ENCODE data around the gene EEF1AKMT4.

Gene EEF1AKMT4

DNA sequence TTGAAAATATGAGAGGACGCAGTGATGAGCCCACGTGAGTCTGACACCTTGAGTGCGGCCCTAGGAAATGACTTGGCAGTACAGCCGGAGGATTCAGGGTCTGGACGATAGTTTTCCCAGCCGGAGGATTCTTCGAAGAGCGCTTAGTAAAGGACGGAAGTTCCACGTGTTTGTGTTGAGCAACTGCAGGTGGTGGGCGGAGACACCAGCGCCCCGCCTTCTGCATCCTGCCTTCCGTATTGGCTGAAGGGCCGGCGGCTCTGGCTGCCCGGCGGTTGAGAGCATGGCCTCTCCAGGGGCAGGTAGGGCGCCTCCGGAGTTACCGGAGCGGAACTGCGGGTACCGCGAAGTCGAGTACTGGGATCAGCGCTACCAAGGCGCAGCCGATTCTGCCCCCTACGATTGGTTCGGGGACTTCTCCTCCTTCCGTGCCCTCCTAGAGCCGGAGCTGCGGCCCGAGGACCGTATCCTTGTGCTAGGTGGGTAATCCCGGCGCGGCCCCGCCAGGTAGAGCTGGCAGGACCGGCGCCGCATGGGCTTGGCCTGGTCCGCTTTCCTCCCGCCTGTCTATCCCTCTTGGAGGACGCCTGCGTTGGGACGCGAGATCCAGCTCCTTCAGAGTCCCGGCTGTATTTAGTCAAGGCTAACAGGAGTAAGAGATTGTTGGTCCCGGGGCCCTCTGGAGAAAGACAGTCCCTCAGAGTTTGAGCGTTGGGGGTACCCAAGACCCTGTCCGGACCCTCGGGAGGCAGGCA is at the start of gene EEF1AKMT4:
TSS of gene EEF1AKMT4 (plus strand) at position 261 of the 755 bp plus-strand sequence. CDS start at position 284, 23 bp downstream.
- peak; percentile 98 for DNase-seq

DNA sequence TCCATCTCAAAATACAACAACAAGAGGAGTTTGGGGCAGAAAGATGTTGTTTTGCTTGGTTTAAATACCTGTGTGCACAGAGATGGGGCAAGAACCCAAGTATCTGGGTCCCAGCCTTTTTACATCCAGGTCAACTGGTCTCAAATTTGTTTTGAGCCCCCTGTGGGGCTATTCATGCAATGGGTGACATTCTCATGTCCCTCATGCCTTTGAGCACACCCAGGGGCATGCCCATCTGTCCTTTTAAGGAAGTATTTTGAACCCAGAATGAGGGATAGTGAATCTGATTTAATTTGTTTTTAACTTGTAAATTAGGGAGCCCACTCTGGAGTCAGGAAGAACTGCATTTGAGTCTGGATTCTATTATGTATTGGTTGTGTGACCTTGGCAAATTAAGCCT is 48.6 kb upstream of the EEF1AKMT4 start:
- no peak for DNase-seq

DNA sequence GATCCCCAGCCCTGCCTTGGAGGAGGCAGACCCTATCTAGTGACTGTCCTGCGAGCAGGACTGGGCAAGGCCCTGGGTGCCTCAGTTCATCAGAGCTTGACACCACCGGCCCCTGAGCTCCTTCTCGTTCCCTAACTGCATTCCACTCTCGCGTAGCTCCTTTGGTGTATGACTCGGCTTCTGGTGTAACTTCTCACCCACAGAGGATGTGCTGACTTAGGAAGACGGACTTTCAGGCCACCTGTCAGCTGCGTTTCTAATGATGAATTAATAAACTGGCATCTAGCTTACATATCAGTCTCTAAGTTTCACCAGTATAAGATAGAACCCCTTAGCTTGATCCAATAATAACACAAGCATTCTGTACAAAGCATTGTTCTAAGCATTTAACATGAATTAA is 45.9 kb upstream of the EEF1AKMT4 start:
- DNase-seq, result no peak

DNA sequence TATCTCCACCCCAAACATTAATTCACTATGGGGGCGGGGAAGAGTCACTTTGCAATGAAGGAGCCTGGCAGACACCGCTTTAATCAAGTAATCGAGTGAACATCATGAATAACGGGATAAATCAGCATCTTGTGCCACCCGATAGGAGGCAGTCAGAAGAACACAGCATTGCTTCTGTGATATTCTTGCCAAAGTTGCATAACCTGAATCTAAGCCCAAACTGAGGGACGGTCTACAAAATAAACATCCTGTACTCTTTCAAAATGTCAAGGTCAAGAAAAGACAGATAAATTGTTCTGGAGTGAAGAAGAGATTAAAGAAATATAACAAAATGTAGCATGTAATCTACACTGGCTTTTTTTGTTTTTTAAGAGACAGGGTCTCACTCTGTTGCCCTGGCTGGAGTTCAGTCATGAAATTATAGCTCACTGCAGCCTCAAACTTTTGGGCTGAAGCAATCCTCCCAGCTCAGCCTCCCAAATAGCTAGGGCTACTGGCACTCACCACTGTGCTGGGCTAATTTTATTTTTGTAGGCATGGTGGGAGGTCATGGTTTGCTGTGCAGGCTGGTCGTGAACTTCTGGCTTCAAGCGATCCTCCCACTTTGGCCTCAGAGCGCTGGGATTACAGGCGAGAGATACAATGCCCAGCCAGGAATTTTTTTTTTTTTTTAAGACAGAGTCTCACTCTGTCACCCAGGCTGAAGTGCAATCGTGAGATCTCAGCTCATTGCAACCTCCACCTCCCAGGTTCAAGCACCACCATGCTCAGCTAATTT is 40.1 kb upstream of the EEF1AKMT4 start:
- no peak for DNase-seq

DNA sequence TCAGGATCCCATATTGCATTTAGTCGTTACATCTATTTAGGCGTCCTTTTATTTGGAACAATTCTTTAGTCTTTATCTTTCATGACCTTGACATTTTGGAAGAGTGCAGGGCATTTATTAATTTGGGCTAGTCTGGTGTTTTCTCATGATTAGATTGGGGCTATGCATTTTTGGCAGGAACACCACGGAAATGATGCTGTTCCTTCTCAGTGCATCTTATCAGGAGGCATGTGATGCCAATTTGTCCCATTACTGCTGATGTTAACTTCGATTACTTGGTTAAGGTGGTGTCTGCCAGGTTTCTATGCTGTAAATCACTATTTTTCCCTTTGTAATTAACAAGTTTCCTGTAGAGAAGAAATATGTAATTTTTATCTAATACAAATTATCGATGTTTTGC is 38.2 kb upstream of the EEF1AKMT4 start:
- no peak for DNase-seq

DNA sequence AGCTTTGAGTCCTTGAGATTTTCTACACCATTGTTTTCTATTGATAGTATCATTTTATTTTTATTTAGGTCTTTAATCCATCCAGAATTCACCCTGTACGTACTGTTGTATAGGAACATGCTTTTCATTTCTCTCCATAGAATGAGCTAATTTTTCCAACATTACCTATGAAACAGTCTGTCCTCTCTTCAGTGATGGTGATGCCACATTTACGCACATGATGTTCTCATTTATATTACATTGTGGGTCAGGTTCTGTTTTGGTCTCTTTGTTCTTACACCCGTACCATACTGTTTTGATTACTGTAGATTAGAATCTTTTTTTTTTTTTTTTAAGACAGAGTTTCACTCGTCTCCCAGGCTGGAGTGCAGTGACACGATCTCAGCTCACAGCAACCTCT is 37.8 kb upstream of the EEF1AKMT4 start:
- DNase-seq, result no peak

DNA sequence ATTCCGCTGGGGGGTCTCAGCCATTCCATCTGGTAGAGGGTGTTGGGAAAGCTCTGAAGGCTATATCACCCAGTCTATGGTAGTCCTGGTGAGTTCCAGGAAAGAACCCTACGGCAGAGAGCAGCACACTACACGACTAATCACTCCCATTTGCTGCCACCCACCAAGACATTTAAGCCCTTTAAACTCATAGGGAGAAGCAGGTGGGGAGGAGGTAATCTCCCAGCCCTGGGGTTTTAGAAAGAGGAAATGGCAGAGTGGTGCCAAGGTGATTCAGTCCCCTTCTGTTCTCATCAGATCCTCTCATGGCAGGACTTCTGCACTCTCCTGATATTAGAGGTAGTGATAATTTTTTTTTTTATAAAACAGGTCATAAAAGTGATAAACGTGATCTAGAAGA is 30.7 kb upstream of the EEF1AKMT4 start:
- no peak for DNase-seq

DNA sequence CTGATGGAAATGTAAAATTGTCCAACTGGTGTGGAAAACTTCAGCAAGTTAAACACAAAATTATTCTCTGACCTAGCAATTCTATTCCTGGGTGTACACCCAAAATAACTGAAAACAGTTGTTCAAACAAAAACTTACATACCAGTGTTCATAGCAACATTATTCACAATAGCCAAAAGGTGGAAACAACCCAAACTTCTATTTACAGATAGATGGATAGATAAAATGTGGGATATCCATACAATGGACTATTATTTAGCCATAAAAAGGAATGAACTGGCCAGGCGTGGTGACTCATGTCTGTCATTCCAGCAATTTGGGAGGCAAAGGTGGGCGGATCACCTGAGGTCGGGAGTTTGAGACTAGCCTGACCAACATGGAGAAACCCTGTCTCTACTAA is 27.0 kb upstream of the EEF1AKMT4 start:
- no peak for DNase-seq

DNA sequence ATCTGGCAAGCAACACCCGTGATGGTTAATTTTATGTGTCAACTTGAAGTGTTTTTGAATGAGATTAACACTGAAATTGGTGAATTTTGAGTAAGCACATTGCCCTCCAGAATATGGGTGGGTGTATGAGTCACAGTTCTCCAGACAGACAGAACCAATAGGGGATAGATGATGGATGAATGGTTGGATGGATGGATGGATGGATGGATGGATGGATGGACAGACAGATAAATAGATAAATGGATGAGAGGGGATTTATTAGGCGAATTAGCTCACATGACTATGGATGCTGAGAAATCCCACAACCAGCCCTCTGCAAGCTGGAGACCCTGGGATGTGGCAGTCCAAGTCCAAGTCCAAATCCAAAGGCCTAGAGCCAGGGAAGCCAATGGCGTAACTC is 25.5 kb upstream of the EEF1AKMT4 start:
- DNase-seq, result no peak

DNA sequence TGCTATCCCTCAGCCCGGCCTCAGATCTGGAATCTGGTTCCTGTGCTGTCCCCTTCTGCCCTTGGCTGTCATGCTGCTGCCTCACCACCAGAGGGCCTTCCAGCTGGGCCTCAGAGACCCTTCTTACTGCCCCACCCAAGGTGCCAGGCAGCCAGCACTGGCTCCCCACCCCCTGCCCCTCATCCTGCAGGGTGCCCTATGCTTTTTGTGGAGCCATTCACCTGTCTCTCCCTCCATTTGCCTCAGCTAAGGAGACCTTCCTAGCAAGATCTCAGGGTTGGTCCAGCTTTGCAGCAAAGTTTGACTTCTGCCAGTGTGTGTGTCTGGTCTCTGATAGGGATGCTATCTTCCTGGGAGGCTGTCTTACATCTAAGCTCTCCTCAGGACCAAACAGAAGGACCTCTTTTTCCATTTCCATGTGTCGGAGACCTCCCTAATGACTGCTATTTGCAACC is 22.0 kb upstream of the EEF1AKMT4 start:
- peak; percentile 59 to 63 for DNase-seq

DNA sequence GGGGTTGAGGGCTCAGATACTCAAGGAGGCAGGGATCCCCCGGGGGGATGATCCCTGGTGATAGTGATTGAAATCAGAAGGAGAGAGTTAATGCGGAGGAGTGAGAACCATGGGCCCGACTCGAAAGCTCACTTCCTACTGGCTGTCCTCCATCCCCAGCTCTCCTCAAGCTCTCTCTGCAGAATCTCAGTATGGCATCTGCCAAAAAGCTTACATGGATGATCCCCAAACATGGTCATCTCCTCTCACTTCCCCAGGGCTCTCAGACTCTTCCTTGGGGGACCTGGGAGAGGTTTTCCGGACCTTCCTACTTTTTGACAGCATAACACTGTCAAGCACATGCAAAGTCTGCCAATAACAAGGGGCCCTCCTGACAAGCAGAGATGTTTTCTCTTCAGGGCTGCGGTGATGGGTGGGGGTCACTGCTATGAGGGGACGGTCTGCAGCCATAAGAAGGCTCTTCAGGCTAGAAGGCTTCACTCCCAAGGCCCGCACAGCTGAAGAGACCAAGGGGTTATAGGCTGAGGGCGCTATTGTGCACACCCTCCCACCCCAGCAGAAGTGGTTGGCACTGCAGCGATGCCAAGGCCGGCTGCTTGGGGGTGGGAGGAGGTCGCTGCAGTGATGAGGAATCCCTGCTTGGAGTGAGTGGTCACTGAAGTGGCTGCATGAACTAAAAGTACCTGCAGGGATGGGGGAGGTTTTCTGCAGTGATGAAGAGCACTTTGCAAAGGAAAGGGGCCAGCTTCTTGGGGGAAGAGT is 20.9 kb upstream of the EEF1AKMT4 start:
- DNase-seq, result no peak

DNA sequence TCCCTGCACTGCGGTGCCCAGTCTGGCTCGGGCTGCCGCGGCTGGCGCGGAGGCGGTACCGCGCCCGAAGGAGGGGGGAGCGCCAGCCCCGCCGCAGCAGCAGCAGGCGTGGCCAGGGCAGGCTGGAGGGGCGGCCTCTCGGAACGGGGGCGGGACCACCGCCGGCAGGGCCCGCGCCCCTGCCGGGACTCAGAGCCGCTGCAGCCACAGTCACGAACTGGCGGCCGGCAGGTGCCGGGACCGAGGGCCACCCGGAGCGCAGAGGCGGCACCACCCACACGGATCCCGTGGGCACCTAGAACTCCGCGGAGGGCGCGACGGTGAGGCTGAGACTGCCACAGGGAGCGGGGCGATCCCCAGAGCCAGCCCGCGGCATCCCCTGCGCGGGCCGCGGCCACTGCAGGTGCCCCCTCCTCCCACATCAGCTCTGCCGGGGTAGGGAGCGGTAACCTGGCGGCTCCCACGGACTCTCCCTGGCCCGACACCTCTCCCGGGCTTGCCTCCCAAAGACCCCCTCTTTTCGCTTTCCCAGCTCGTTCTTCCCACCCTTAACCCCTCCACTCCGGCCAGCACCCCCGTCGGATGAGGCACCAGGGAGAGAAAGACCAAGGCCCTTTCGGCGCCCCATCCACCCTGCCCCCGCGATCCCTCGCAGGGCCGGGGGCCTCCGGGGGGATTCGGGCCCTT is 19.9 kb upstream of the EEF1AKMT4 start, which contains the start of gene VWA5B2:
TSS of gene VWA5B2 (plus strand) at position 192 of the 687 bp plus-strand sequence. CDS start 944 bp downstream, outside the sequence.
- DNase-seq, result peak; percentile 80 to 83

DNA sequence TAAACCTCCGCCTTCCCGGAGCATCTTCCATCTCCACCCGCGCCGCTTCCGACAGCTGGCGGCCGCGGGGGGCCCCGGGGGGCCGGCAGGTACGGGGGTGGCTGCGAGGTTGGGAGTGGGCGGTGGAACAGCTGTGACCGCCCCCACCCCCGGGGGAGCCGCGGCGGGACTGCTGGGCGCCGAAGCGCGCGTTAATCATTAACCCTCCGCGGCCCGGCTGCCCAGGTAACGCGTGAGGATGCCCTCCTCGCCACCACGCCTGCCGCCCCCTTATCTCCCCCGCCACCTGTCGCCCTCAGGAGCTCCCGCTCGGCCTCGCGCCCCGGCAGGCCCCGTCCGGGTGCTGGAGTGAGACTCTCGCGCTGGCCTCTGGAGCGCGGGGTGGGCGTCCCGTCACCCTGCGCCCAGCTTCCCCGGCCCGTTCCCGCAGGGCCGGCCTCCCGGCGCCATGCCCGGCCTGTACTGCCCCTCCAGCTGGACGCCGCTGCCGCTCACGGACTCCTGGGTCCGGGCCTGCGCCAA is 19.3 kb upstream of the EEF1AKMT4 start:
- no peak for DNase-seq

DNA sequence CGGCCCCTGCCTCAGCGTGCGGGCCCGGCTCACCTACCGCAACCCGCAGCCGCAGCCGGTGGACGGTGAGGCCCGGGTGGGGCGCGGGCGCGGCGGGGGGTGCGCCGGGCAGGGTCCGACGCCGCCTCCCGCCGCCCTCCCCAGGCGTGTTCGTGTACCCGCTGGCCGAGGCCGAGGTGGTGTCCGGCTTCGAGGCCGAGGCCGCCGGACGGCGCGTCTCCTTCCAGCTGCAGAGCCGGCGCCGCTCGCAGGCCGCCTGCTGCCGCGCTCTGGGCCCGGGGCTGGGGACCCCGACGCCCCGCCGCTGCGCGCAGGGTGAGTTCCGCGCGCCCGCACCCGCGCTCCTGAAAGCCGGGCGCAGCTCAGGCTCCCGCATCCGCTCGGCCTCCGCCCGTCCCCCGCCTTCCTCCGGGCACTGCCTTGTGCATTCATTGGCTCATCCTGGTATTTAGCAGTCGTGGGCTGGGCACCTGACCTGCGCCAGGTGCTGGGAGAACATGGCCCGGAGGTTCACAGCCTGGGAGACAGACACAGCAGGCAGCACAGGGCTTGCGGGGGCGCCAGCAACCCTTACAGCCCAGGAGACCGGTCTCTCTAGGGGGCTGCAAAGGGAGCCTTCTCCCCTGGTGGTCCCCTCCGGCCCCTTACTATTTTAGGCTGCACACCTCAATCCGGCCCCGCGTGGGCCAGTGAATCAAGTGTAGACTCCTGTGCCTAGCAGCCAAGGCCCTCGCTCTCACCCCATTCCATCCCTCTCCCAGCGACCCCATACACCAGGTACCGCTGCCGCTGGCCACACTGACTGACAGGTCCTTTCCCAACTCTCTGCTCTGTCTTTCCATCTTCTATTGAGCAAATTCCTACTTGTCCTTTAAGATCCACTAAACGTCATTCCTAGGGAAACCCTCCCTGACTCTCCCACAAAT is 18.6 kb upstream of the EEF1AKMT4 start:
- no peak for DNase-seq

DNA sequence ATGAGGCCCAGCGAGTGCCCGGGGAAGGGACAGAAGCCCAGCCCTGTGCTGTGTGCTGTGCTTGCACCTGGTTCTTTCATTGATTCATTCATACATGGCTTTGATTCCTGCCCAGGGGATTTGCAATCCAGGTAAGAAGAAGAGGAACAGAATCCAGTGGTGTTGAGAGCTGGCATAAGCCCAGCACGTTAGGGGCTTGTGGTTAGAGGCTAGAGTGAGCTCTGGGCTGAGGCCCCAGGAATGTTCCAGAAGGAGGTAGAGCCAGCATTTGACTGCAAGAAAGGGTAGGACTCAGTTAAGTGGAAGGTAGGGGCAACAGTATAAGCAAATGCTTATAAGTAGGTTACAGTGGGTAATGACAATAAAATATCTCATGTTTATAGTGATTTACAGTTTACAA is 17.8 kb upstream of the EEF1AKMT4 start:
- no peak for DNase-seq

DNA sequence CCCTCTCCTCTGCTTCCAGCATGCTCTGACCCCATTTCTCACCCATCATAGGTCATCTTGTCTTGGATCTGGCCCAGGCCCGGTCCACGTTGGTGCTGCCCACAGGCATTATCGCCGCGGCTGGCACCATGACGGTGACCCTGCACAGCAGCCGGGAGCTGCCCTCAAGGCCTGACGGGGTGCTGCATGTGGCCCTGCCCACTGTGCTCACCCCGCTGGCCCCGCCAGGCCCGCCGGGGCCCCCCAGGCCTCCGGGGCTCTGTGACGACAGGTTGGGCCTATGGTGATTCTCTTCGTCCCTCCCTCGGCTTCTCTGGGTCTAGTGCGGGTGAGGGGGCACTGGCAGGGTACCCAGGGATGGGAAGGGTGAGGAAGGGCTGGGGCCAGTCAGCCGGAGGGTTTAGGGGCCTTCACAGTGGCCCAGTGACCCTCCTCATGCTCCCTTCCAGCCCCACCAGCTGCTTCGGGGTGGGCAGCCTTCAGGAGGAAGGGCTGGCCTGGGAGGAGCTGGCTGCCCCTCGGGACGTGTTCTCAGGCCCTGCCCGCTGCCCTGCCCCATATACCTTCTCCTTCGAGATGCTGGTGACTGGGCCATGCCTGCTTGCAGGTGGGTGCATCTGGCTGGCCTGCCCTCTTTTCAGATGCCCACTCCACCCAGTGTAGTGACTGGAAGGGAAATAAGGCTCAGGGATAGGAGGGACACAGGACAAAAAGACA is 16.2 kb upstream of the EEF1AKMT4 start:
- DNase-seq, result no peak

DNA sequence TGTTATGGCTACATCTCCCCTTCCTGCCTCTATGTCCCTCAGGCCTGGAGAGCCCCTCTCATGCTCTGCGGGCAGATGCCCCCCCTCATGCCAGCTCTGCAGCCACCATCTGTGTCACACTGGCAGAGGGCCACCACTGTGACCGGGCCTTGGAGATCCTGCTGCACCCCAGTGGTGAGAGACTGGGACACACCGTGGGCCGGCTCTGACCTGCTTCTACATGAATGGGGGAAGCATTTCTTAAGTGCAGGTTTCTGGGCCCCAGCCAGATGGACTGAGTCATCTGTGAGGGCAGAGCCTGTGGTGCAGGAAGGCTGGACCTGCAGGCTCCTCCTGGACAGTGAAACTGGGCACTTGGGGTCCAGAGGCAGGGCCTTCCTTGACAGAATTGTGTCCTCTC is 15.2 kb upstream of the EEF1AKMT4 start:
- DNase-seq, result no peak

DNA sequence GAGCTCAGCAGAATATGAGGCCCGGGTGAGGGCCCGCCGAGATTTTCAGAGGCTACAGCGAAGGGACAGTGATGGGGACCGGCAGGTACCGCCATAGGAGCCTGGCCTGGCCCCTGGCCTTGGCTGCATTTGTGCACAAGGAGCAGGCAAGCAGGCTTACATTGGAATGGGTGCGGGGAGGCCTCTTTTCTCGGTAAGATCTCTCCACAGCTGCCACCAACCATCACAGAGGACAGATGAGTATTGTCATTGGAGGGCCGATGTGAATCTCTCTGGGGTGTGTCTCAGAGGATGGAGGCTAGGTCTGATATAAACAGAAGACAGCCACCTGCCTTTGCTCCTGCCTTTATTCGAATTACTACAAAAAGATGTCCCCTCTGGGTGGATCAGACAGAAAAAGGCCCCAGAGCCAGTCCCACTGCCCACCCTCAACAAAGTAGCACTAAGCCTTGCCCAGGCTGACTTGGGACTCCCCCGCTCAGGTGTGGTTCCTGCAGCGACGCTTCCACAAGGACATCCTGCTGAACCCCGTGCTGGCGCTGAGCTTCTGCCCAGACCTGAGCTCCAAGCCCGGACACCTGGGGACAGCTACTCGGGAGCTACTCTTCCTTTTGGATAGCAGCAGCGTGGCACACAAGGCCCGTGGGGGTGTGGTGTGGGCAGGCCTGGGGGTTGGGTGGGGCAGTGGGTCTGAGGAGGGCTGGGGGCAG is 14.6 kb upstream of the EEF1AKMT4 start:
- no peak for DNase-seq

DNA sequence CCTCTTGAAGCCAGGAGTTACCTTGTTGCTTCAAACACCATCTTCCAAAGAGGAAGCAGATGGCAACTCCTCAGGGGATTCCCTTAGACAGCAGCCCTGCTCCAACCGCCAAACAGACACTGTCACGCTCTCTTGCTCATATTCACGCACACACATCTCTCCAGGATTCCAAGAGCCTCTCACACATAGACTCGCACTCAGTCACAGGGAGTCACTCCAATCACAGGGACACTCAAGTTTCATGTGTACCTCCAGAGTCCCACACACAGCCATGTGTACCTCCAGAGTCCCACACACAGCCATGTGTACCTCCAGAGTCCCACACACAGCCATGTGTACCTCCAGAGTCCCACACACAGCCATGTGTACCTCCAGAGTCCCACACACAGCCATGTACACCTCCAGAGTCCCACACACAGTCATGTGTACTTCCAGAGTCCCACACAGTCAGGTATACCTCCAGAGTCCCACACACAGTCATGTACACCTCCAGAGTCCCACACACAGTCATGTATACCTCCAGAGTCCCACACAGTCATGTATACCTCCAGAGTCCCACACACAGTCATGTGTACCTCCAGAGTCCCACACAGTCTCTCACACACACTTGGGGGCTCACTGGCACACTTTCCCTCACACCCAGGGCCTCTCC is 14.0 kb upstream of the EEF1AKMT4 start:
- no peak for DNase-seq
